B cell (primary cell): ENCODE measurements around the gene ACCS. TPM values are rescaled to one million over a fixed set of nuclear protein-coding genes. Genes with fewer than 3 reads are reported as not detected.

Experiments used
- ATAC-seq: fragments of 200-7000 bp; cut with Tn5 transposase; one replicate; pipeline ENCODE4 v1.10.0; 2021; ENCODE audit warnings: low read depth, mild to moderate bottlenecking, moderate number of reproducible peaks, moderate library complexity
- CTCF ChIA-PET: fragments of 350-600 bp; sonication (Branson Sonifier 250); formaldehyde crosslinking; loops from one replicate; lab custom pipeline; 2021; ENCODE audit warnings: antibody characterized with exemption, inconsistent platforms; lab: Charles Lee
- POLR2A ChIA-PET: fragments of 350-600 bp; sonication (Branson Sonifier 250); formaldehyde crosslinking; loops from one replicate; lab custom pipeline; 2021; ENCODE audit warnings: antibody characterized with exemption; lab: Charles Lee
- DNase-seq: peaks from one replicate; pipeline ENCODE4 v3.0.0; 2013
- H2AFZ ChIP-seq: 2 replicates; pipeline ENCODE4 v1.6.1; 2012; ENCODE audit warnings: mild to moderate bottlenecking, low read depth, low read length; ENCODE audit not compliant: insufficient read depth, poor library complexity, severe bottlenecking
- H3K27ac ChIP-seq, 2 donors: 1 replicate in 1 of 2; 2 replicates in 1 of 2; pipeline ENCODE4 v1.5.1; 2012 to 2013; ENCODE audit warnings: low read length in 2 of 2, mild to moderate bottlenecking in 2 of 2, moderate library complexity in 1 of 2
- H3K27me3 ChIP-seq, 4 experiments: fragments of 200-600 bp in 1 of 4; sonication (generic) in 1 of 4; replicated peaks in 1 of 4; 1 replicate in 2 of 4; 2 replicates in 2 of 4; pipeline versions ENCODE4 v1.6.1 to v1.7.0; 2013 to 2016; ENCODE audit warnings: low read length in 3 of 4, mild to moderate bottlenecking in 2 of 4, mixed read lengths in 1 of 4, moderate library complexity in 1 of 4; ENCODE audit not compliant: insufficient read depth in 4 of 4, control insufficient read depth in 3 of 4; ENCODE audit errors: control extremely low read depth in 1 of 4
- H3K36me3 ChIP-seq, 2 experiments: replicated peaks in 1 of 2; 1 replicate in 1 of 2; 2 replicates in 1 of 2; pipeline versions ENCODE4 v1.6.1 to v1.7.1; 2013; ENCODE audit warnings: low read length in 1 of 2; ENCODE audit not compliant: insufficient read depth in 2 of 2, control insufficient read depth in 1 of 2; ENCODE audit errors: control extremely low read depth in 1 of 2, extremely low read depth in 1 of 2
- H3K4me1 ChIP-seq, 2 donors: fragments of 200-600 bp in 1 of 2; sonication (generic) in 1 of 2; 1 replicate in 1 of 2; 2 replicates in 1 of 2; pipeline versions ENCODE4 v1.5.1 to v1.6.1; 2013 to 2017; ENCODE audit warnings: low read length in 2 of 2; ENCODE audit not compliant: control insufficient read depth in 2 of 2, insufficient read depth in 2 of 2
- H3K4me2 ChIP-seq: replicated peaks from 2 replicates; pipeline ENCODE3; 2012; ENCODE audit warnings: mild to moderate bottlenecking, low read depth, low read length; ENCODE audit not compliant: poor library complexity, severe bottlenecking
- H3K4me3 ChIP-seq, 5 experiments: fragments of 200-600 bp in 1 of 5; sonication (generic) in 1 of 5; 1 replicate in 3 of 5; 2 replicates in 2 of 5; pipeline versions ENCODE4 v1.5.1 to v1.7.0; 2011 to 2016; ENCODE audit warnings: low read length in 4 of 5, mild to moderate bottlenecking in 4 of 5, low read depth in 2 of 5, control low read depth in 1 of 5, moderate library complexity in 1 of 5; ENCODE audit not compliant: insufficient read depth in 1 of 5; ENCODE audit errors: control extremely low read depth in 1 of 5, extremely low read depth in 1 of 5
- H3K79me2 ChIP-seq: fragments of 200-600 bp; sonication (generic); one replicate; pipeline ENCODE4 v1.6.0; 2016; ENCODE audit warnings: low read length; ENCODE audit not compliant: control insufficient read depth, insufficient read depth
- H3K9ac ChIP-seq: fragments of 200-600 bp; sonication (generic); 2 replicates; pipeline ENCODE4 v1.6.1; 2017; ENCODE audit warnings: mild to moderate bottlenecking, low read length, moderate library complexity
- H3K9me3 ChIP-seq, 3 donors: one replicate each; pipeline versions ENCODE4 v1.6.1 to v1.7.1; 2013; ENCODE audit warnings: low read length in 2 of 3; ENCODE audit not compliant: control insufficient read depth in 2 of 3, insufficient read depth in 1 of 3; ENCODE audit errors: control extremely low read depth in 1 of 3
- H4K20me1 ChIP-seq: 2 replicates; pipeline ENCODE4 v1.6.0; 2012; ENCODE audit warnings: mild to moderate bottlenecking, low read length; ENCODE audit not compliant: insufficient read depth, control insufficient read depth, poor library complexity, severe bottlenecking
- H3K27ac Mint-ChIP-seq: one replicate; pipeline ENCODE4 v1.8.0; 2021; ENCODE audit warnings: mixed read lengths
- H3K27me3 Mint-ChIP-seq: one replicate; pipeline ENCODE4 v1.8.0; 2021; ENCODE audit warnings: mixed read lengths
- H3K4me1 Mint-ChIP-seq: one replicate; pipeline ENCODE4 v1.8.0; 2021; ENCODE audit warnings: mixed read lengths
- H3K4me3 Mint-ChIP-seq: one replicate; pipeline ENCODE4 v1.8.0; 2021; ENCODE audit warnings: mixed read lengths
- H3K9me3 Mint-ChIP-seq: one replicate; pipeline ENCODE4 v1.8.0; 2022; ENCODE audit warnings: mixed read lengths; ENCODE audit not compliant: insufficient read depth
- EZH2 ChIP-seq: IDR thresholded peaks from 2 replicates; pipeline ENCODE4 v1.6.1; 2012; ENCODE audit warnings: borderline replicate concordance, low read depth, mild to moderate bottlenecking, moderate library complexity, low read length; ENCODE audit not compliant: insufficient read depth, poor library complexity, severe bottlenecking
- WGBS: methylation state at CpG from one replicate; pipeline ENCODE4 v1.1.5; 2013; ENCODE audit warnings: missing lambda C conversion rate; ENCODE audit not compliant: insufficient coverage; 5-methylcytosine and 5-hydroxymethylcytosine counted together
- intact Hi-C: fragments of 100-400 bp; cut with micrococcal nuclease; formaldehyde crosslinking; loops from one replicate; pipeline ENCODE4 v1.10.0; 2022
- polyA plus RNA-seq: library from polyadenylated mRNA; depleted of rRNA; stranded (reverse); fragments of >200 nt; gene quantifications from 2 replicates; pipeline ENCODE4 v1.2.3, GENCODE V29; 2012
- total RNA-seq, 2 donors: library from RNA; stranded (reverse); fragments of 120-200 nt in 1 of 2; gene quantifications; 1 replicate in 1 of 2; 2 replicates in 1 of 2; pipeline versions ENCODE4 v1.2.3 to v1.2.4, GENCODE V29; 2013 to 2022
- TF ChIP-seq, protein P1 (sequence below): fragments of 200-600 bp; IDR thresholded peaks from one replicate; pipeline ENCODE4 v1.8.0; 2022; ENCODE audit warnings: antibody characterized with exemption, mild to moderate bottlenecking

ACCS gene
- total and polyA plus RNA-seq, 2 donors (not counting 1 experiment from before 2014, with no cell fraction given) = 59.5 to 63.2 TPM

DNA sequence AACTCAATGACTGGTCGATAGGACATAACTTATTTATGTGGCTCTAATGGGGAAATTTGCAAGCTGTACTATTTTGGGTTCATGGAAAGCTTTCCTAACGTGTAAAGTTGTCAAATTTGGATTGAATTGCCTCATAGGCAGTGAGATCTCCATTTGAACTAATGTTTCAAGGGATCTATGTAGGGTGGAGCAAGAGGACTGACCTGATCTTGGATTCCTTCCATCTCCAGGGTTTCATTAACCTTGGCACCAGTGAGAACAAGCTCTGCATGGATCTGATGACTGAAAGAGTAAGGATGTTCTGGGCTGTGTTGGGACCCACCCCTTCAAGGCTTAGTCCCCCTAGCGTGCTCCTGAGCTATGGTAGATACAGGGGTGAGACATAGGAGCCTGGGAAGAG is 16.2 kb upstream of the ACCS start:
- POLR2A ChIA-PET = no interaction called here

DNA sequence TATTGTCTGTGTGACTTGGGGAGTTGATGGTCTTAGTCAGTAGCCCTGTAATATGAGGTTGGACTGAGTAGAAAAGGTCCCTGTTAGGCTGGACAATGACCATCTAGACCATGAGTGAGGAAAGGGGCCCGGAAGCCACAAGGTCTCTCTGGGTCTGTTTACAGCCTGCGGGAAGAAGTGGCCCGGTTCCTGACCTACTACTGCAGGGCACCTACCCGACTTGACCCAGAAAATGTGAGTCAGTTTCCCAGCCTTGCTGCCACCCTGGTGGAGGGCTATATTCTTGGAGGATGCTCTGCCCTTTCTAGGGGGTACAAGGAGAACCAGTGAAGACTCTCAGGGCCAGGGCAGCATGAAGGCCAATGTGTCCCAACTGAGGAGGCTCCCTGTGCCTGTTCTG is 14.9 kb upstream of the ACCS start:
- no peaks in the 10 kb centered on the region for H3K79me2 ChIP-seq
- H3K9me3 Mint-ChIP-seq = no peaks in the 10 kb centered on the region
- TF ChIP-seq, protein P1, sequence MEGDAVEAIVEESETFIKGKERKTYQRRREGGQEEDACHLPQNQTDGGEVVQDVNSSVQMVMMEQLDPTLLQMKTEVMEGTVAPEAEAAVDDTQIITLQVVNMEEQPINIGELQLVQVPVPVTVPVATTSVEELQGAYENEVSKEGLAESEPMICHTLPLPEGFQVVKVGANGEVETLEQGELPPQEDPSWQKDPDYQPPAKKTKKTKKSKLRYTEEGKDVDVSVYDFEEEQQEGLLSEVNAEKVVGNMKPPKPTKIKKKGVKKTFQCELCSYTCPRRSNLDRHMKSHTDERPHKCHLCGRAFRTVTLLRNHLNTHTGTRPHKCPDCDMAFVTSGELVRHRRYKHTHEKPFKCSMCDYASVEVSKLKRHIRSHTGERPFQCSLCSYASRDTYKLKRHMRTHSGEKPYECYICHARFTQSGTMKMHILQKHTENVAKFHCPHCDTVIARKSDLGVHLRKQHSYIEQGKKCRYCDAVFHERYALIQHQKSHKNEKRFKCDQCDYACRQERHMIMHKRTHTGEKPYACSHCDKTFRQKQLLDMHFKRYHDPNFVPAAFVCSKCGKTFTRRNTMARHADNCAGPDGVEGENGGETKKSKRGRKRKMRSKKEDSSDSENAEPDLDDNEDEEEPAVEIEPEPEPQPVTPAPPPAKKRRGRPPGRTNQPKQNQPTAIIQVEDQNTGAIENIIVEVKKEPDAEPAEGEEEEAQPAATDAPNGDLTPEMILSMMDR = no peak
- TF ChIP-seq EZH2 = no peak
- peaks cover 0 to 12% (median 0%) of the 10 kb centered on the region in 4 experiments for H3K27me3 ChIP-seq
- intact Hi-C loops = no loop called here
- 100% methylated on average over 4 of the region's 4 CpGs for WGBS
- ChIA-PET CTCF (no interaction called here), POLR2A (no interaction called here)
- peaks cover 7% of the 10 kb centered on the region for H3K27me3 Mint-ChIP-seq
- ATAC-seq (no peak), DNase-seq (no peak)
- no peak overlapping the region for H3K27ac ChIP-seq
- no peak overlapping the region for H3K4me3 Mint-ChIP-seq
- H3K4me1 Mint-ChIP-seq = no peaks in the 10 kb centered on the region
- no peak overlapping the region for H3K4me3 ChIP-seq
- H3K27ac Mint-ChIP-seq = no peak overlapping the region
- H4K20me1 ChIP-seq = no peaks in the 10 kb centered on the region
- no peak overlapping the region for H3K4me2 ChIP-seq
- no peaks in the 10 kb centered on the region for H3K36me3 ChIP-seq
- H2AFZ ChIP-seq = no peak overlapping the region
- no peaks in the 10 kb centered on the region for H3K4me1 ChIP-seq
- H3K9ac ChIP-seq = no peak overlapping the region
- H3K9me3 ChIP-seq = no peaks in the 10 kb centered on the region

More for the DNA sequence above, 16.2 kb upstream of the ACCS start:
- no peaks in the 10 kb centered on the region for H3K36me3 ChIP-seq
- no peak overlapping the region for H3K4me3 Mint-ChIP-seq
- no peaks in the 10 kb centered on the region for H3K9me3 ChIP-seq
- H3K9me3 Mint-ChIP-seq = no peaks in the 10 kb centered on the region
- WGBS = 60% methylated on average over 1 of the region's 3 CpGs
- H3K4me1 Mint-ChIP-seq = no peaks in the 10 kb centered on the region
- no peaks in the 10 kb centered on the region for H4K20me1 ChIP-seq
- ATAC-seq (no peak), DNase-seq (no peak)
- no peak overlapping the region for H3K4me2 ChIP-seq
- H3K4me1 ChIP-seq = no peaks in the 10 kb centered on the region
- peaks cover 0 to 14% (median 0%) of the 10 kb centered on the region in 4 experiments for H3K27me3 ChIP-seq
- H3K27ac Mint-ChIP-seq = no peak overlapping the region
- TF ChIP-seq, protein P1 = no peak
- TF ChIP-seq EZH2 = no peak
- CTCF ChIA-PET = interaction anchor here (1.0 kb wide), 1 partner anchor 9 kb away, joined by 3 read pairs; no protein-coding TSS in a partner anchor
- H3K27me3 Mint-ChIP-seq = peaks cover 14% of the 10 kb centered on the region
- no peak overlapping the region for H3K4me3 ChIP-seq
- H3K27ac ChIP-seq = no peak overlapping the region
- H3K9ac ChIP-seq = no peak overlapping the region
- no peak overlapping the region for H2AFZ ChIP-seq
- H3K79me2 ChIP-seq = no peaks in the 10 kb centered on the region
- intact Hi-C loops = no loop called here
